Omental fat pad (tissue), 4 donors: ENCODE data around the gene IREB2. TPM values are rescaled to one million over a fixed set of nuclear protein-coding genes. Genes with fewer than 3 reads are reported as not detected.

Source experiments
- ATAC-seq: fragments of 150-250 bp; one replicate; pipeline ENCODE4 v1.9.1; 2016; ENCODE audit warnings: mild to moderate bottlenecking, moderate library complexity; ENCODE audit not compliant: low FRiP score
- DNase-seq: peaks from one replicate; pipeline ENCODE4 v3.0.0-alpha.2; 2019; ENCODE audit warnings: low spot score
- CTCF ChIP-seq, 3 donors: fragments of 450-650 bp; IDR thresholded peaks; one replicate each; pipeline ENCODE4 v1.5.1; 2016 to 2017; ENCODE audit warnings: antibody characterized with exemption in 3 of 3, mild to moderate bottlenecking in 3 of 3, moderate library complexity in 2 of 3
- total RNA-seq, 4 donors: library from RNA; depleted of rRNA; stranded (reverse); fragments of >200 nt; gene quantifications; one replicate each; pipeline ENCODE4 v1.1.0, GENCODE V29; 2016

IREB2 gene
- 10 to 100 TPM; 24.0 to 46.5 (median 33.2) TPM for total RNA-seq

- TF ChIP-seq CTCF (IDR thresholded peaks at IDR 0.05): no peak
- DNase-seq: peak; percentile 93
- peak; percentile 92 for ATAC-seq
Measured at GRCh38 chr15:78437762-78438618, at the start of gene IREB2. Gene IREB2 (plus strand): TSS chr15:78438216. CDS start chr15:78438338, 122 bp downstream.

GRCh38 chr15:78388865-78389264, 49.2 kb upstream of the IREB2 start:
- DNase-seq: no peak
- TF ChIP-seq CTCF (IDR thresholded peaks at IDR 0.05): no peak
- no peak for ATAC-seq

GRCh38 chr15:78389322-78389721, 48.7 kb upstream of the IREB2 start:
- DNase-seq: no peak
- TF ChIP-seq CTCF (IDR thresholded peaks at IDR 0.05): no peak
- ATAC-seq: no peak

- no peak for DNase-seq
- TF ChIP-seq CTCF (IDR thresholded peaks at IDR 0.05): no peak
- ATAC-seq: no peak
Measured at GRCh38 chr15:78389738-78390137, 48.3 kb upstream of the IREB2 start.

GRCh38 chr15:78390242-78390641, 47.8 kb upstream of the IREB2 start:
- no peak for ATAC-seq
- no peak for DNase-seq
- no peak for TF ChIP-seq CTCF (IDR thresholded peaks at IDR 0.05)

GRCh38 chr15:78390826-78391225, 47.2 kb upstream of the IREB2 start:
- TF ChIP-seq CTCF (IDR thresholded peaks at IDR 0.05): no peak
- DNase-seq (no peak), ATAC-seq (no peak)

GRCh38 chr15:78391781-78392180, 46.2 kb upstream of the IREB2 start:
- no peak for TF ChIP-seq CTCF (IDR thresholded peaks at IDR 0.05)
- no peak for ATAC-seq

More at GRCh38 chr15:78391781-78392180, 46.2 kb upstream of the IREB2 start:
- no peak for DNase-seq
